GM18870 (cell line): ENCODE data around the gene HSD17B1.

ENCODE experiments used
- ATAC-seq: cut with Tn5 transposase; IDR thresholded peaks from one replicate; pipeline ENCODE4 v1.9.1; 2021; ENCODE audit warnings: moderate library complexity; ENCODE audit not compliant: unreplicated experiment

HSD17B1 gene

GRCh38 chr17:42565523-42566214 lies 12.9 kb downstream of the HSD17B1 start:
- ATAC-seq, result no peak

GRCh38 chr17:42566215-42566882 lies 13.6 kb downstream of the HSD17B1 start:
- no peak for ATAC-seq

GRCh38 chr17:42566883-42567573 lies 14.3 kb downstream of the HSD17B1 start, which contains the start of gene MLX:
Gene MLX, plus strand, starts transcription at chr17:42567100. Its CDS starts 25 bp downstream, at chr17:42567125.
- ATAC-seq, result no peak

- ATAC-seq, result no peak
Measured at GRCh38 chr17:42568341-42569111, 15.8 kb downstream of the HSD17B1 start.

GRCh38 chr17:42571435-42572225 lies 18.9 kb downstream of the HSD17B1 start:
- no peak for ATAC-seq

GRCh38 chr17:42573095-42573494 lies 20.4 kb downstream of the HSD17B1 start:
- ATAC-seq, result no peak

- ATAC-seq, result no peak
Measured at GRCh38 chr17:42574463-42574862, 21.7 kb downstream of the HSD17B1 start.

- ATAC-seq, result no peak
Measured at GRCh38 chr17:42577140-42577531, 24.4 kb downstream of the HSD17B1 start.

GRCh38 chr17:42577532-42578281 lies 25.0 kb downstream of the HSD17B1 start, which contains the start of gene PSMC3IP:
Gene PSMC3IP, minus strand, starts transcription at chr17:42577729. Its CDS starts 43 bp downstream, at chr17:42577686.
- peak; percentile 54 for ATAC-seq

GRCh38 chr17:42578282-42578869 lies 25.7 kb downstream of the HSD17B1 start:
- ATAC-seq, result peak; percentile 51

- ATAC-seq, result no peak
Measured at GRCh38 chr17:42579794-42580551, 27.2 kb downstream of the HSD17B1 start.

GRCh38 chr17:42581744-42582270 lies 29.1 kb downstream of the HSD17B1 start:
- ATAC-seq, result no peak

GRCh38 chr17:42584880-42585279 lies 32.2 kb downstream of the HSD17B1 start:
- ATAC-seq, result no peak

- ATAC-seq, result no peak
Measured at GRCh38 chr17:42585353-42585752, 32.6 kb downstream of the HSD17B1 start.

- no peak for ATAC-seq
Measured at GRCh38 chr17:42586514-42587230, 33.9 kb downstream of the HSD17B1 start.

GRCh38 chr17:42590886-42591285 lies 38.2 kb downstream of the HSD17B1 start:
- no peak for ATAC-seq

- no peak for ATAC-seq
Measured at GRCh38 chr17:42591411-42591810, 38.7 kb downstream of the HSD17B1 start.
